ENCODE results near the gene SDS.

GRCh38 chr12:113453330-113453729 is 49.6 kb upstream of the SDS start:
- TF ChIP-seq ZFP3 (CRISPR knock-in tag; IDR thresholded peaks at IDR 0.05) (no peak), TSHZ2 (CRISPR knock-in tag; IDR thresholded peaks at IDR 0.05) (no peak), RARB (CRISPR knock-in tag; IDR thresholded peaks at IDR 0.05) (no peak), OSR1 (CRISPR knock-in tag; IDR thresholded peaks at IDR 0.05) (no peak), ARNTL (CRISPR knock-in tag; IDR thresholded peaks at IDR 0.05; ENCODE audit: borderline replicate concordance, low read depth) (no peak), PPARA (CRISPR knock-in tag; IDR thresholded peaks at IDR 0.05; ENCODE audit: borderline replicate concordance) (no peak)
- TF ChIP-seq, protein P1, sequence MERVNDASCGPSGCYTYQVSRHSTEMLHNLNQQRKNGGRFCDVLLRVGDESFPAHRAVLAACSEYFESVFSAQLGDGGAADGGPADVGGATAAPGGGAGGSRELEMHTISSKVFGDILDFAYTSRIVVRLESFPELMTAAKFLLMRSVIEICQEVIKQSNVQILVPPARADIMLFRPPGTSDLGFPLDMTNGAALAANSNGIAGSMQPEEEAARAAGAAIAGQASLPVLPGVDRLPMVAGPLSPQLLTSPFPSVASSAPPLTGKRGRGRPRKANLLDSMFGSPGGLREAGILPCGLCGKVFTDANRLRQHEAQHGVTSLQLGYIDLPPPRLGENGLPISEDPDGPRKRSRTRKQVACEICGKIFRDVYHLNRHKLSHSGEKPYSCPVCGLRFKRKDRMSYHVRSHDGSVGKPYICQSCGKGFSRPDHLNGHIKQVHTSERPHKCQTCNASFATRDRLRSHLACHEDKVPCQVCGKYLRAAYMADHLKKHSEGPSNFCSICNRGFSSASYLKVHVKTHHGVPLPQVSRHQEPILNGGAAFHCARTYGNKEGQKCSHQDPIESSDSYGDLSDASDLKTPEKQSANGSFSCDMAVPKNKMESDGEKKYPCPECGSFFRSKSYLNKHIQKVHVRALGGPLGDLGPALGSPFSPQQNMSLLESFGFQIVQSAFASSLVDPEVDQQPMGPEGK (CRISPR knock-in tag; IDR thresholded peaks at IDR 0.05; ENCODE audit: borderline replicate concordance), result no peak
